Measurements from ENCODE around the gene TOB1. TPM values are rescaled to one million over a fixed set of nuclear protein-coding genes. Genes with fewer than 3 reads are reported as not detected.

TOB1 gene
- total and polyA plus RNA-seq, 2 of the 4 experiments (the other 2 are of a cell fraction), result 4.3 to 9.0 TPM

GRCh38 chr17:50836826-50837225 is 29.3 kb downstream of the TOB1 start:
- CTCF ChIA-PET, result no interaction called here
- POLR2A ChIA-PET (ENCODE audit: unreplicated experiment), result no interaction called here
- H3K4me1 ChIP-seq (ENCODE audit: control insufficient read depth, insufficient read depth, low read length), result peaks cover 4% of the 10 kb centered on the region; the same call in 1 of the 2 replicates
- BruUV-seq (replicated peaks), result no TSS peak
- dilution Hi-C loops (cut with HindIII; ENCODE audit: low sequenced_read_pairs, unreplicated experiment), result no loop called here
- peaks cover 7% of the 10 kb centered on the region; the same call in 1 of the 2 replicates for H3K27me3 ChIP-seq (ENCODE audit: control insufficient read depth, insufficient read depth, low read length)
- H3K23ac ChIP-seq (ENCODE audit: low read depth, low read length), result no peak overlapping the region
- H2AK9ac ChIP-seq (replicated peaks; ENCODE audit: low read depth, low read length, poor library complexity), result no peak overlapping the region
- H4K91ac ChIP-seq (ENCODE audit: insufficient read depth, low read depth, low read length), result no peak overlapping the region
- H3K56ac ChIP-seq (ENCODE audit: extremely low read depth, insufficient read depth, low read length), result no peak overlapping the region
- H3K27ac ChIP-seq (ENCODE audit: insufficient read depth, low read length), result no peak overlapping the region
- no peaks in the 10 kb centered on the region for H3K36me3 ChIP-seq (ENCODE audit: control insufficient read depth, insufficient read depth, low read length)
- no peak overlapping the region for H3K4me2 ChIP-seq (ENCODE audit: low read depth, low read length)
- no peak overlapping the region for H2AK5ac ChIP-seq (ENCODE audit: low read depth, low read length)
- DNase-seq (no peak), ATAC-seq (ENCODE audit: low read depth) (no peak)
- no peak overlapping the region for H2BK120ac ChIP-seq (ENCODE audit: low read depth, low read length)
- H3K9me3 ChIP-seq (ENCODE audit: control insufficient read depth, insufficient read depth, low read length), result no peaks in the 10 kb centered on the region
- no peak overlapping the region for H2BK15ac ChIP-seq (ENCODE audit: low read depth, low read length)
- in situ Hi-C loops (cut with MboI; ENCODE audit: low sequenced_read_pairs), result no loop called here
- no peaks in the 10 kb centered on the region for H4K20me1 ChIP-seq (ENCODE audit: insufficient read depth, low read length)
- no peak for TF ChIP-seq FOS (IDR thresholded peaks at IDR 0.05; ENCODE audit: low read depth, low read length)
- TF ChIP-seq CTCF (conservative IDR thresholded peaks at IDR 0.05; ENCODE audit: low read depth, low read length), result no peak
- TF ChIP-seq MXI1 (IDR thresholded peaks at IDR 0.05; ENCODE audit: borderline replicate concordance, low read depth, low read length), result no peak
- TF ChIP-seq BHLHE40 (IDR thresholded peaks at IDR 0.05; ENCODE audit: low read depth, low read length), result no peak
- TF ChIP-seq POLR2A (IDR thresholded peaks at IDR 0.05; ENCODE audit: low read depth, low read length), result no peak
- TF ChIP-seq, protein P1, sequence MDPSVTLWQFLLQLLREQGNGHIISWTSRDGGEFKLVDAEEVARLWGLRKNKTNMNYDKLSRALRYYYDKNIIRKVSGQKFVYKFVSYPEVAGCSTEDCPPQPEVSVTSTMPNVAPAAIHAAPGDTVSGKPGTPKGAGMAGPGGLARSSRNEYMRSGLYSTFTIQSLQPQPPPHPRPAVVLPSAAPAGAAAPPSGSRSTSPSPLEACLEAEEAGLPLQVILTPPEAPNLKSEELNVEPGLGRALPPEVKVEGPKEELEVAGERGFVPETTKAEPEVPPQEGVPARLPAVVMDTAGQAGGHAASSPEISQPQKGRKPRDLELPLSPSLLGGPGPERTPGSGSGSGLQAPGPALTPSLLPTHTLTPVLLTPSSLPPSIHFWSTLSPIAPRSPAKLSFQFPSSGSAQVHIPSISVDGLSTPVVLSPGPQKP (IDR thresholded peaks at IDR 0.05; ENCODE audit: borderline replicate concordance, low read depth, low read length), result no peak
- no peak for TF ChIP-seq SMC3 (IDR thresholded peaks at IDR 0.05; ENCODE audit: low read depth, low read length)
- no peak for TF ChIP-seq RAD21 (IDR thresholded peaks at IDR 0.05; ENCODE audit: low read length)
- TF ChIP-seq CHD1 (IDR thresholded peaks at IDR 0.05; ENCODE audit: low read depth, low read length), result no peak
- no peak for TF ChIP-seq NFE2L2 (IDR thresholded peaks at IDR 0.05; ENCODE audit: low read depth, low read length)
- no peak for TF ChIP-seq RCOR1 (IDR thresholded peaks at IDR 0.05; ENCODE audit: insufficient replicate concordance, low read length)
- TF ChIP-seq RFX5 (IDR thresholded peaks at IDR 0.05; ENCODE audit: low read depth, low read length), result no peak
- TF ChIP-seq MAFK (IDR thresholded peaks at IDR 0.05; ENCODE audit: low read depth, low read length), result no peak
- no peak for TF ChIP-seq CEBPB (IDR thresholded peaks at IDR 0.05; ENCODE audit: low read depth, low read length)
- no peak for TF ChIP-seq MAZ (IDR thresholded peaks at IDR 0.05; ENCODE audit: borderline replicate concordance, low read depth, low read length)
- no peak for TF ChIP-seq USF2 (IDR thresholded peaks at IDR 0.05; ENCODE audit: low read depth, low read length)
- H2BK20ac ChIP-seq (ENCODE audit: low read depth, low read length), result no peak overlapping the region
- H3K14ac ChIP-seq (replicated peaks; ENCODE audit: low read depth, low read length), result no peak overlapping the region
- H3K79me1 ChIP-seq (ENCODE audit: low read depth in 1 of 2, low read length in 2 of 2), result no peaks in the 10 kb centered on the region
- H2BK5ac ChIP-seq (ENCODE audit: low read depth, low read length, poor library complexity, severe bottlenecking), result no peak overlapping the region
- H3K4ac ChIP-seq (ENCODE audit: low read depth, low read length), result no peak overlapping the region
- intact Hi-C loops (cut with micrococcal nuclease), result no loop called here
- H3K4me3 ChIP-seq (ENCODE audit: insufficient read depth, low read depth, low read length), result no peak overlapping the region
- H3K9ac ChIP-seq (ENCODE audit: low read depth, low read length), result no peak overlapping the region
- H2AFZ ChIP-seq (replicated peaks; ENCODE audit: low read length, poor library complexity), result no peak overlapping the region
- no peak overlapping the region for H4K8ac ChIP-seq (ENCODE audit: low read depth in 2 of 2, low read length in 2 of 2)
- no peak overlapping the region for H4K5ac ChIP-seq (ENCODE audit: low read depth, low read length)
- 92% methylated on average over 11 of the region's 11 CpGs; no CpG with 5 or more reads in 1 of the 2 experiments for WGBS, 2 experiments (ENCODE audit: extremely low coverage in 2 of 2, insufficient read length in 1 of 2)
- H3K9me1 ChIP-seq (ENCODE audit: insufficient read depth, low read length), result no peaks in the 10 kb centered on the region
- H3K18ac ChIP-seq (ENCODE audit: low read depth, low read length), result no peak overlapping the region
